ENCODE data around the gene TPRN.

The TPRN gene

GRCh38 chr9:137234758-137235423 lies 34.4 kb upstream of the TPRN start:
- no peak overlapping the region for H3K9ac ChIP-seq
- peaks cover 14% of the 10 kb centered on the region for H3K4me1 ChIP-seq
- H3K36me3 ChIP-seq (ENCODE audit: control insufficient read depth, insufficient read depth, low read length): no peaks in the 10 kb centered on the region
- no peak for TF ChIP-seq CTCF (IDR thresholded peaks at IDR 0.05)
- no peaks in the 10 kb centered on the region for H3K79me2 ChIP-seq
- no peak overlapping the region for H3K4me2 ChIP-seq (ENCODE audit: low read length)
- no peaks in the 10 kb centered on the region for H3K9me3 ChIP-seq (ENCODE audit: control insufficient read depth, low read length)
- no peak overlapping the region for H3K4me3 ChIP-seq (ENCODE audit: low read depth, low read length)
- H3K27ac ChIP-seq: no peak overlapping the region
- H3K27me3 ChIP-seq (ENCODE audit: control insufficient read depth, insufficient read depth, low read length): no peaks in the 10 kb centered on the region
- no peak overlapping the region for H2AFZ ChIP-seq

GRCh38 chr9:137234055-137234697 lies 33.6 kb upstream of the TPRN start:
- H3K79me2 ChIP-seq: no peaks in the 10 kb centered on the region
- no peaks in the 10 kb centered on the region for H3K9me3 ChIP-seq (ENCODE audit: control insufficient read depth, low read length)
- H3K27me3 ChIP-seq (ENCODE audit: control insufficient read depth, insufficient read depth, low read length): no peaks in the 10 kb centered on the region
- TF ChIP-seq CTCF (IDR thresholded peaks at IDR 0.05): no peak
- H3K9ac ChIP-seq: no peak overlapping the region
- no peak overlapping the region for H2AFZ ChIP-seq
- peaks cover 14% of the 10 kb centered on the region for H3K4me1 ChIP-seq
- H3K4me3 ChIP-seq (ENCODE audit: low read depth, low read length): no peak overlapping the region
- no peak overlapping the region for H3K27ac ChIP-seq
- no peaks in the 10 kb centered on the region for H3K36me3 ChIP-seq (ENCODE audit: control insufficient read depth, insufficient read depth, low read length)
- no peak overlapping the region for H3K4me2 ChIP-seq (ENCODE audit: low read length)

GRCh38 chr9:137233143-137233980 lies 32.8 kb upstream of the TPRN start:
- H3K4me3 ChIP-seq (ENCODE audit: low read depth, low read length): no peak overlapping the region
- H3K4me1 ChIP-seq: peaks cover 14% of the 10 kb centered on the region
- no peak overlapping the region for H3K4me2 ChIP-seq (ENCODE audit: low read length)
- H3K27me3 ChIP-seq (ENCODE audit: control insufficient read depth, insufficient read depth, low read length): no peaks in the 10 kb centered on the region
- no peak for TF ChIP-seq CTCF (IDR thresholded peaks at IDR 0.05)
- no peaks in the 10 kb centered on the region for H3K79me2 ChIP-seq
- H3K36me3 ChIP-seq (ENCODE audit: control insufficient read depth, insufficient read depth, low read length): no peaks in the 10 kb centered on the region
- H2AFZ ChIP-seq: no peak overlapping the region
- no peak overlapping the region for H3K9ac ChIP-seq
- H3K9me3 ChIP-seq (ENCODE audit: control insufficient read depth, low read length): no peaks in the 10 kb centered on the region
- H3K27ac ChIP-seq: no peak overlapping the region

GRCh38 chr9:137232510-137232909 lies 32.0 kb upstream of the TPRN start:
- Histone ChIP-seq H3K9me3 (ENCODE audit: control insufficient read depth, low read length) (no peaks in the 10 kb centered on the region), H3K4me1 (peaks cover 11% of the 10 kb centered on the region), H2AFZ (no peak overlapping the region), H3K27ac (no peak overlapping the region), H3K4me2 (ENCODE audit: low read length) (no peak overlapping the region), H3K79me2 (no peaks in the 10 kb centered on the region), H3K27me3 (ENCODE audit: control insufficient read depth, insufficient read depth, low read length) (no peaks in the 10 kb centered on the region), H3K36me3 (ENCODE audit: control insufficient read depth, insufficient read depth, low read length) (no peaks in the 10 kb centered on the region), H3K9ac (no peak overlapping the region), H3K4me3 (ENCODE audit: low read depth, low read length) (no peak overlapping the region)
- TF ChIP-seq CTCF (IDR thresholded peaks at IDR 0.05): no peak
